Activated CD8-positive, alpha-beta memory T cell treated with anti-CD3 and anti-CD28 coated beads for 36 hours (primary cell): ENCODE data around the gene TOM1L2. TPM values are rescaled to one million over a fixed set of nuclear protein-coding genes. Genes with fewer than 3 reads are reported as not detected.

Experiments used
- CTCF ChIA-PET: fragments of 350-600 bp; sonication (Branson Sonifier 250); formaldehyde crosslinking; loops from one replicate; lab custom pipeline; 2021; ENCODE audit warnings: antibody characterized with exemption; lab: Charles Lee
- POLR2A ChIA-PET: fragments of 350-600 bp; sonication (Branson Sonifier 250); formaldehyde crosslinking; loops from one replicate; lab custom pipeline; 2021; ENCODE audit warnings: antibody characterized with exemption; lab: Charles Lee
- total RNA-seq, 2 experiments: library from RNA; stranded (reverse); gene quantifications; one replicate each; pipeline ENCODE4 v1.2.3, GENCODE V29; 2021

The TOM1L2 gene
- total RNA-seq, 2 experiments from 2014 or later = 7.9 to 9.8 TPM

DNA sequence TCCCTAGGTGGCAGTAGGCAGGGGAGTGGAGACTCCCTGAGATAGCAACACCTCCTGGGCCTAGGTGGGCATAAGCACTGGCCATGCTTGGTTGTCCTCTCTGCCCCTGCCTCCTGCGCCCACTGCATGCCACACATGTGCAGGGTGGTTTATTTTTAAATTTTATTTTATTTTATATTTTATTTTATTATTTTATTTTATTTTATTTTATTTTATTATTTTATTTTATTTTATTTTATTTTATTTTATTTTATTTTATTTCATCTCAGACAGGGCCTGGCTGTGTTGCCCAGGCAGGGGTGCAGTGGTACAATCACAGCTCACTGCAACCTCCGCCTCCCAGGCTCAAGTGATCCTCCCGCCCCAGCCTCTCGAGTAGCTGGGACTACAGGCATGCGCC lies 164.0 kb downstream of the TOM1L2 start:
- POLR2A ChIA-PET = interaction anchor here (0.6 to 1.2 kb wide), 2 partner anchors 18 to 42 kb away, joined by 3 read pairs; no protein-coding TSS in a partner anchor
- CTCF ChIA-PET = interaction anchor here (1.5 to 4.1 kb wide), 3 partner anchors 41 to 52 kb away, joined by 3 to 21 read pairs (median 7); no protein-coding TSS in a partner anchor

DNA sequence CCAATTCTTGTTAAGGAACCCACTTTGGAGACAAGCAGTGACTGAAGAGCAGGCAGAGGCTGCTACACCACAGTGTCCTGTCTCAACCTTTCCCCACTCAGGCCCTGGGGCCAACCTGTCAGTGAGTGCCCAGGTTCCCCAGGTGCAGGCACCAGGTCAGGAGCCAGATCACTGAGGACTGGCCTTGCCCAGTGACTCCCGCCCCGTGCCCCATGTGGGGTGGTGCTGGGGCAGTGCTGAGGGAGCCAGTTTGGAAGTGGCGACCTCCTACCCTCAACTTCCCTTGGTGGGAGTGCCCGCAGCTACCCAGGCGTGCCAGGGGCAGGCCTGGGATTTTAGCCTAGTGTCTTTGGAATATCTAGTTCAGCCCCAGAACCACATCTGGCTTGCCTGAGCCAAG lies 164.8 kb downstream of the TOM1L2 start:
- ChIA-PET CTCF (interaction anchor here (1.5 kb wide), 1 partner anchor 46 kb away, joined by 3 read pairs; no protein-coding TSS in a partner anchor), POLR2A (no interaction called here)

DNA sequence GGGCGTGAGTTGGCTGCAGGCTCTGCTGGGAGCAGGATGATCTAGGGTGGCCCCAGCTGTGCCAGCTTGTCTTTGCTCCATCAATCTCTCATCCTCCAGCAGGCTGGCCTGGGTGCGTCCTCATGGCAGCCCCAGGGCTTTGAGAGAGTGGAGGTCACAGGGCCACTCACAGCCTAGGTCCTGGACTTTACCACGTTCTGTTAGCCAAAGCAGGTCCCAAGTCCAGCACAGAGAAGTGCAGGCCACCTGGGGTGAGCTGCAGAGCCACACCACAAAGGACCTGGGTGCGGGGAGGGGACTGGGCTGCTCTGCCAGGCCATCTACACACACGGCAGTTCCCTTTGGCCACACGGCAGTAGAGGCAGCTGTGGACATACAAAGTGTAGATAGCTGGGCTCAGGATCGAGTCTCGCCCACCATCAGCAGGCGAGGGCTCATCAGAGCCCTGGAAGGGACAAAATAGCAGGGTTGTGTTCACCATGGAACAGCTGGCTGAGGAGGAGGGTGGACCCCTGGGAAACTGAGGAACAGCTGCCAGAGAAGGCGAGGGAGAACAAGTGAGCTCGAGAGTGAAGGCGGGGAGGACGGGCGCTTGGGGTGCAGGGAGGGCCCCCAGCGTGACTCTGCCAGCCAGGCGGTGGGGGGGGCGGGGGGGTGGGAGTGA lies 165.5 kb downstream of the TOM1L2 start:
- ChIA-PET POLR2A (no interaction called here), CTCF (no interaction called here)

DNA sequence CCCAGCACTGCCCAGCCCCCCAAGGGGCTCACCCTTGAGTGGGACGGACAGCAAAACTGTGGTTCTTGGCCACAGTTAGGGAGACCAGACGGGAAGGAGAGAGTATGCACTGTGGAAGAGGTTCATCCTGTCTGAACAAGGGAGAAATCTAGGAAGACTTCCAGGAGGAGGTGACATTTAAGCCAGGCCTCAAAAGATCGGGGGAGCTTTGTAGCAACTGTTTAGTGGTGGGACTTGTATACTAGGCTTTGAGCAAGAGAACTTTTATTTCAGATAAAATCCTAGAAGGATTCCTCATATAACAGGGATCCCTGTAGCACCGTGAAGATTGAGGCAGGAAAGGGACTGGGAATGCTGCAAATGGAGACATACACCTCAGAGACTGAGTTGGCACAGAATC lies 166.2 kb downstream of the TOM1L2 start:
- CTCF ChIA-PET = no interaction called here
- POLR2A ChIA-PET = no interaction called here

DNA sequence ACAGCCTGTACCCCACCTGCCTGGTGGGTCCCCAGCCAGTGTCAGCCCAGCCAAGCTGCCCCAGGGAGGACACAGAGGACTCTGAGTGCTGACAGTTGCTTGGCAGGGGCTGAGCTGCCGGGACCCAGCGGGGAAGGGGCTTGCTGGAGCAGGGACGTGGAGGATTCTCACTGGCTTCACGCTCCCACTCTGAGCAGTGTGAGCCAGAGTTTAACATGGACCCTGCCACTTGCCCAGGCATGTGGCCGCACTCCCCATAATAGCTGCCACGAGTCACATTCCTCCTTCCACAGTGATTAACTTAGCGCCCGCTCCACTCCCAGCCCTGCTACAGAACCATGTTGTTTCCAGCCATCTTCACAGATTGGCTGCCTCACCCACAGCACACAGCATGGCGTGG lies 166.6 kb downstream of the TOM1L2 start:
- ChIA-PET CTCF (no interaction called here), POLR2A (no interaction called here)

DNA sequence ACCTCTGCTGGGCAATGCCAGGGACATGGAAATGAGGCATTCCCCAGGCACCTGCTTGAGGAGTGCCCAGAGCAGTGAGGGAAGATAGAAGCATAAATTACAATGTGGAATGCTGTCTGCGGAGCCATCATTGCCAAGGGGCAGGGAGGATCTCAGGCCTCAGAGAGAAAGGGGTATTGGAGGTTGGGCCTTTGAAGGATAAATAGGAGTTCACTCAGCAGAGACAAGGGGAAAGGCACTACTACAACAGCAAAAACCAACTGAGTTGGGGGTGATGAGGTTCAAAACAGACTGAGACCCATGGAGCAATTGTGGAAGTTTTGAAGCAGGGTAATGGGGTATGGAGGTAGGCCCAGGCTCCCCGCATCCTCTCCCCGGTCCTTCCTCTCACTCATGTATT lies 168.2 kb downstream of the TOM1L2 start:
- POLR2A ChIA-PET = no interaction called here
- CTCF ChIA-PET = no interaction called here

DNA sequence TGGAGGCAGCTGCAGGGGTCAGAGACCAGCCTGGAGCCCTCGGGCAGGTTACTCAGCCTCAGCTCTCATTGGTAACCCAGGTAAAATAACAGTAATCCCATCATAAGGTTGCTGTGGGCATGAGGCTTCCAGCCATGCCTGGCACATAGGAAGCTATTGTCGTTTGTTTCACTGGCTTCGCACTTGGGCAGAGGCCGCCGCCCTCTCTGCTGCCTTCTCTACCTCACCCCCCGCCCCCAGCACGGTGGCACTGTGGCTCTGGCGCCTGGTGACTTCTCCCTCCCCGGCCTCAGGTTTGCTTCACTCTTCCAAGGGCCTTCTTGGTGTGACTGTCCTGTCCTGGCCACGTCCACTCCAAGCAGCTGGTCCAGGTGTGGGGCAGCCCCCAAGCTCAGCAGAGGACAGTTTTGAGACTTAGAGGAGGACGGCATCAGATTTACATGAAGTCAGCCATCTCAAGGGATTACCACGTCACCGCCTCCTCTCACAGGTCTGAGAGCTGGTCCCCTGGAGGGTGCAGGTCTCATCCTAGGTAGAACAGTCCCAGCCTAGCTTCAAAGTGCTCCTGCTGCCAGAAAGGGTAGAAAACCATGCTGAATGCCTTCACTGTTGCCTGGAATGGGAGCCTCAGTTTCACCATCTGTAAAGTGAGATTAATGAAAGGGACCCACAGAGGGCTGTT lies 170.3 kb downstream of the TOM1L2 start:
- ChIA-PET POLR2A (no interaction called here), CTCF (no interaction called here)

DNA sequence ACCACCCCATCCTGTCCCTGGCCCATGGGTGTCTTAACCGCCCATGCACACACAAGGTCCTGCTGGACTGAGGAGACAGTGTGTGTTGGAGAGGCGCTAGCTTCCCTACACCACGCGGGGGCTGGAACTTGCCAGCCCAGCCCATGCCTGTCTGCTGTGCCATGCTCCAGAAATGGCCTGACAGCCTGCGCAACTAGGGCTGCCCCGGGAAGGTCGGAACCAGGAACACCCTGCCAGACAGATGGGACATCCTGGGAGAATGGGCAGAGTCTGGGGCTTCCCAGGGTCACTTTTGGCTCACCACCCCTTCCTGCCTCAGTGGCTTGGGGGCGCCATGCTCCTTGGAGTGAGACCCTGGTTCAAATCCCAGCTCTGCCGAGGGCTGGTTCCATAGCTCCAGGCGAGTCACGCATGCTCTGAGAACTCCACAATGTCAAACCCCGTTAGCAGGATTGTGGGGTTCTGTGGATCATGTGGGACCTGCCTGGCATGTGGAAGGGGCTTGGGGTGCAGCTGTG lies 171.6 kb downstream of the TOM1L2 start:
- POLR2A ChIA-PET = no interaction called here
- CTCF ChIA-PET = no interaction called here

DNA sequence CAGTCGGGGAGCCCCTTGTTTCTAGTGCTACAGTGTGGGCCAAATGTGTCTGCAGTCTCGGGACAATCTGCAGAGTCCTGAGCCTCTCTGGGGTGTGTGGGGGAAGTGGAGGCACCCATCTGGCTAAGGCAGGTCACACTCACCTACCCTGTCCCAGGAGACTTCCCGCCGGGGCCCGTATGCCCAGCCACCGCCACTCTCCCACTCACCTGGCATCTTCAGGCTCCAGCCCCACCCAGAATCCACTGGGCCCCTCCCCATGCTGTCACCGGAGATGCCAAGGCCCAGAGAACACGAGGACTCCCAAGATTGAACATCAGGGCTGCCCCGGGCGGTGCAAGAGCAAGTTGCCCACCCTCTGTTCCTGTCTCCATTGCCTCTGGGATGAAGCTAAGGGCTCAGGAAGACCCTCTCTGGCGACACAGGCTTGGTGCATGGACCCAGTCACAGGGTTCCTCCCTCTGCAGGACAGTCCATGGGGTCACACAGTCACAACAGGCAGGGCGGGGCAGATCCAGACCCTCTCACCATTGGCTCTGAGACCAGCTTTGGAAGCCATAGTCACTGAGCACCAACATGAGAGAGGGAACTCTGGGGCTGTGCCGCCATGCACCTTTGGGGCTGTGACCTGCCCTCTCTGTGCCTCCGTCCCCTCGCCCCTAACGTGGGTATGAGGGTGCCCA lies 173.5 kb downstream of the TOM1L2 start:
- ChIA-PET CTCF (no interaction called here), POLR2A (no interaction called here)

DNA sequence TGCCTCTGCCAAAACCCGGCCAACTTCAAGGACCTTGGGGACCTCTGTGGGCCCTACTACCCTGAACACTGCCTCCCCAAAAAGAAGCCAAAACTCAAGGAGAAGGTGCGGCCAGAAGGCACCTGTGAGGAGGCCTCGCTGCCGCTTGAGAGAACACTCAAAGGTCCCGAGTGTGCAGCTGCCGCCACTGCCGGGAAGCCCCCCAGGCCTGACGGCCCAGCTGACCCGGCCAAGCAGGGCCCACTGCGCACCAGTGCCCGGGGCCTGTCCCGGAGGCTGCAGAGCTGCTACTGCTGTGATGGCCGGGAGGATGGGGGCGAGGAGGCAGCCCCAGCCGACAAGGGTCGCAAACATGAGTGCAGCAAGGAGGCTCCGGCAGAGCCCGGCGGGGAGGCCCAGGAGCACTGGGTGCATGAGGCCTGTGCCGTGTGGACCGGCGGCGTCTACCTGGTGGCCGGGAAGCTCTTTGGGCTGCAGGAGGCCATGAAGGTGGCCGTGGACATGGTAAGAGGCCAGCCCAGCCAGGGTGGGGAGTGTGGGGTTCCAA lies 174.1 kb downstream of the TOM1L2 start:
- ChIA-PET CTCF (no interaction called here), POLR2A (no interaction called here)

DNA sequence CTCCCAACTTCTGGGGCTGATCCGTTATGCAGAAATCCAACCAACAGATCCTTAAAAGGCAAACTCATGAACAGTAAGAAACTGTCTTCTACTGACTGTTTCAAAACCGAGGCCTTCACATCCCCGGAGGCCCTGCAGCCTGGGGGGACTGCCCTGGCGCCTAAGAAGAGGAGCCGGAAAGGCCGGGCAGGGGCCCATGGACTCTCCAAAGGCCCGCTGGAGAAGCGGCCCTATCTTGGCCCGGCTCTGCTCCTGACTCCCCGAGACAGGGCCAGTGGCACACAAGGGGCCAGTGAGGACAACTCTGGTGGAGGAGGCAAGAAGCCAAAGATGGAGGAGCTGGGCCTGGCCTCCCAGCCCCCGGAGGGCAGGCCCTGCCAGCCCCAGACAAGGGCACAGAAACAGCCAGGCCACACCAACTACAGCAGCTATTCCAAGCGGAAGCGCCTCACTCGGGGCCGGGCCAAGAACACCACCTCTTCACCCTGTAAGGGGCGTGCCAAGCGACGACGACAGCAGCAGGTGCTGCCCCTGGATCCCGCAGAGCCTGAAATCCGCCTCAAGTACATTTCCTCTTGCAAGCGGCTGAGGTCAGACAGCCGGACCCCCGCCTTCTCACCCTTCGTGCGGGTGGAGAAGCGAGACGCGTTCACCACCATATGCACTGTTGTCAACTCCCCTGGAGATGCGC lies 174.9 kb downstream of the TOM1L2 start:
- POLR2A ChIA-PET = no interaction called here
- CTCF ChIA-PET = no interaction called here

DNA sequence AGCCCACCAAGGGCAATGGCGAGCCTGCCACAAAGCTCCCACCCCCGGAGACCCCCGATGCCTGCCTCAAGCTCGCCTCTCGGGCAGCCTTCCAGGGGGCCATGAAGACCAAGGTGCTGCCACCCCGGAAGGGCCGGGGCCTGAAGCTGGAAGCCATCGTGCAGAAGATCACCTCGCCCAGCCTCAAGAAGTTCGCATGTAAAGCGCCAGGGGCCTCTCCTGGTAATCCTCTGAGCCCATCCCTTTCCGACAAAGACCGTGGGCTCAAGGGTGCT lies 175.5 kb downstream of the TOM1L2 start:
- CTCF ChIA-PET = no interaction called here
- POLR2A ChIA-PET = no interaction called here

DNA sequence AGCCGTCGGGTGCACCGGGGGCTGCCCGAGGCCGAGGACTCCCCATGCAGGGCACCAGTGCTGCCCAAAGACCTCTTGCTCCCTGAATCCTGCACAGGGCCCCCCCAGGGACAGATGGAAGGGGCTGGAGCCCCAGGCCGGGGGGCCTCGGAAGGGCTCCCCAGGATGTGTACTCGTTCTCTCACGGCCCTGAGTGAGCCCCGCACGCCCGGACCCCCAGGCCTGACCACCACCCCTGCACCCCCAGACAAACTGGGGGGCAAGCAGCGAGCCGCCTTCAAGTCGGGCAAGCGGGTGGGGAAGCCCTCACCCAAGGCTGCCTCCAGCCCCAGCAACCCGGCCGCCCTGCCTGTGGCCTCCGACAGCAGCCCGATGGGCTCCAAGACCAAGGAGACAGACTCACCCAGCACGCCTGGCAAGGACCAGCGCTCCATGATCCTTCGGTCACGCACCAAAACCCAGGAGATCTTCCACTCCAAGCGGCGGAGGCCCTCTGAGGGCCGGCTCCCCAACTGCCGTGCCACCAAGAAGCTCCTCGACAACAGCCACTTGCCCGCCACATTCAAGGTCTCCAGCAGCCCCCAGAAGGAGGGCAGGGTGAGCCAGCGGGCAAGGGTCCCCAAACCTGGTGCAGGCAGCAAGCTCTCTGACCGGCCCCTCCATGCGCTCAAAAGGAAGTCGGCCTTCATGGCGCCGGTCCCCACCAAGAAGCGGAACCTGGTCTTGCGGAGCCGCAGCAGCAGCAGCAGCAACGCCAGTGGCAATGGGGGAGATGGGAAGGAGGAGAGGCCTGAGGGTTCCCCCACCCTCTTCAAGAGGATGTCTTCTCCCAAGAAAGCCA lies 176.0 kb downstream of the TOM1L2 start:
- ChIA-PET CTCF (no interaction called here), POLR2A (no interaction called here)

DNA sequence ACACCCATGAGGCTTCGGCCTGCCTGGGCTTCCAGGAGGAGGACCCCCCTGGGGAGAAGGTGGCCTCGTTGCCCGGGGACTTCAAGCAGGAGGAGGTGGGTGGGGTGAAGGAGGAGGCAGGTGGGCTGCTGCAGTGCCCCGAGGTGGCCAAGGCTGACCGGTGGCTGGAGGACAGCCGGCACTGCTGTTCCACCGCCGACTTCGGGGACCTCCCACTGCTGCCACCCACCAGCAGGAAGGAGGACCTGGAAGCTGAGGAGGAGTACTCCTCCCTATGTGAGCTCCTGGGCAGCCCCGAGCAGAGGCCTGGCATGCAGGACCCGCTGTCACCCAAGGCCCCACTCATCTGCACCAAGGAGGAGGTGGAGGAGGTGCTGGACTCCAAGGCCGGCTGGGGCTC lies 176.9 kb downstream of the TOM1L2 start:
- POLR2A ChIA-PET = no interaction called here
- CTCF ChIA-PET = no interaction called here

DNA sequence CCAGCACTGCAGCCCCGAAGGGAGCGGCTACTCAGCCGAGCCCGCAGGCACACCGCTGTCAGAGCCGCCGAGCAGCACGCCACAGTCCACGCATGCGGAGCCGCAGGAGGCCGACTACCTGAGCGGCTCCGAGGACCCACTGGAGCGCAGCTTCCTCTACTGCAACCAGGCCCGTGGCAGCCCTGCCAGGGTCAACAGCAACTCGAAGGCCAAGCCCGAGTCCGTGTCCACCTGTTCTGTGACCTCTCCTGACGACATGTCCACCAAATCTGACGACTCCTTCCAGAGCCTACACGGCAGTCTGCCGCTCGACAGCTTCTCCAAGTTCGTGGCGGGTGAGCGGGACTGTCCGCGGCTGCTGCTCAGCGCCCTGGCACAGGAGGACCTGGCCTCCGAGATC lies 177.8 kb downstream of the TOM1L2 start:
- CTCF ChIA-PET = no interaction called here
- POLR2A ChIA-PET = no interaction called here
